NB4 (cell line): ENCODE results near the gene TM9SF2.

Experiments used
- POLR2A ChIP-seq: IDR thresholded peaks from 2 replicates; pipeline ENCODE4 v1.6.1; 2011; ENCODE audit warnings: mild to moderate bottlenecking; ENCODE audit not compliant: insufficient read length; ENCODE audit errors: extremely low read depth
- TF ChIP-seq, protein P1 (sequence below): IDR thresholded peaks from one replicate; pipeline ENCODE4 v1.5.1; 2012; ENCODE audit warnings: low read depth, low read length

DNA sequence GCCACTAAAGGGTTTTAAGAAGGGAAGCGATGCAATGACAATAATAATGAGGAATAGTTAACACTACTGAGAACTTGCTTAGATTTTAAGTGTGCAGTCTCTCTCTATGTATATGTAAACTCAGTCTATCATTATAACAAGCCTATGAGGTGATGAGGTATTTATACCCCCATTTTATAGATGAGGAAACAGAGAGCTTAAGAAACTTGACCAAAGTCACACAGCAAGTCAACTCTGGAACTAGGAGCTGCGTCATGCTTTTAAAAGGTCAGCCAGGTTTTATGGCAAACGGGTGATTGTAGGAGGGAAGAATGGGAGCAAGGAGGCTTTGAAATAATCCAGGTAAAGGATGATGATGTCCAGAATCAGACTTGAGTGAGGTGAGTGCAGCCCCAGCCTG lies 103.4 kb downstream of the TM9SF2 start:
- TF ChIP-seq, protein P1, sequence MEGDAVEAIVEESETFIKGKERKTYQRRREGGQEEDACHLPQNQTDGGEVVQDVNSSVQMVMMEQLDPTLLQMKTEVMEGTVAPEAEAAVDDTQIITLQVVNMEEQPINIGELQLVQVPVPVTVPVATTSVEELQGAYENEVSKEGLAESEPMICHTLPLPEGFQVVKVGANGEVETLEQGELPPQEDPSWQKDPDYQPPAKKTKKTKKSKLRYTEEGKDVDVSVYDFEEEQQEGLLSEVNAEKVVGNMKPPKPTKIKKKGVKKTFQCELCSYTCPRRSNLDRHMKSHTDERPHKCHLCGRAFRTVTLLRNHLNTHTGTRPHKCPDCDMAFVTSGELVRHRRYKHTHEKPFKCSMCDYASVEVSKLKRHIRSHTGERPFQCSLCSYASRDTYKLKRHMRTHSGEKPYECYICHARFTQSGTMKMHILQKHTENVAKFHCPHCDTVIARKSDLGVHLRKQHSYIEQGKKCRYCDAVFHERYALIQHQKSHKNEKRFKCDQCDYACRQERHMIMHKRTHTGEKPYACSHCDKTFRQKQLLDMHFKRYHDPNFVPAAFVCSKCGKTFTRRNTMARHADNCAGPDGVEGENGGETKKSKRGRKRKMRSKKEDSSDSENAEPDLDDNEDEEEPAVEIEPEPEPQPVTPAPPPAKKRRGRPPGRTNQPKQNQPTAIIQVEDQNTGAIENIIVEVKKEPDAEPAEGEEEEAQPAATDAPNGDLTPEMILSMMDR: no peak
- no peak for TF ChIP-seq POLR2A
